Vagina (tissue), 2 donors: ENCODE measurements around the gene AGBL5. TPM values are rescaled to one million over a fixed set of nuclear protein-coding genes. Genes with fewer than 3 reads are reported as not detected.

Experiments used
- DNase-seq, 2 donors: peaks; one replicate each; pipeline ENCODE4 v3.0.0-alpha.2; 2017; ENCODE audit errors: extremely low spot score in 2 of 2
- H3K27ac ChIP-seq: fragments of 200-600 bp; sonication (generic); one replicate; pipeline ENCODE4 v1.5.1; 2019
- H3K27me3 ChIP-seq: fragments of 200-600 bp; sonication (generic); one replicate; pipeline ENCODE4 v1.5.1; 2019
- H3K36me3 ChIP-seq, 2 donors: fragments of 200-600 bp; sonication (generic); one replicate each; pipeline ENCODE4 v1.5.1; 2017 to 2019
- H3K4me1 ChIP-seq: fragments of 200-600 bp; sonication (generic); one replicate; pipeline ENCODE4 v1.5.1; 2019
- H3K4me3 ChIP-seq, 2 donors: fragments of 200-600 bp; sonication (generic); 1 replicate in 1 of 2; 2 replicates in 1 of 2; pipeline ENCODE4 v1.5.1; 2016 to 2019
- H3K9me3 ChIP-seq: fragments of 200-600 bp; sonication (generic); one replicate; pipeline ENCODE4 v1.5.1; 2019
- CTCF ChIP-seq, 3 experiments: fragments of 450-650 bp in 2 of 3; fragments of 200-600 bp in 1 of 3; sonication (generic) in 1 of 3; IDR thresholded peaks; one replicate each; pipeline ENCODE4 v1.5.1; 2017 to 2019; ENCODE audit warnings: antibody characterized with exemption in 3 of 3, mild to moderate bottlenecking in 2 of 3, moderate library complexity in 2 of 3
- POLR2A ChIP-seq, 2 donors: fragments of 450-650 bp; IDR thresholded peaks; one replicate each; pipeline ENCODE4 v1.6.1; 2017; ENCODE audit warnings: antibody characterized with exemption in 2 of 2, mild to moderate bottlenecking in 2 of 2, moderate library complexity in 2 of 2
- POLR2AphosphoS5 ChIP-seq, 2 donors: sonication (generic); formaldehyde crosslinking; IDR thresholded peaks; one replicate each; pipeline ENCODE4 v1.9.0; 2017; ENCODE audit warnings: antibody characterized with exemption in 2 of 2, mild to moderate bottlenecking in 2 of 2, low read depth in 1 of 2; ENCODE audit not compliant: insufficient read depth in 1 of 2
- intact Hi-C: fragments of 100-400 bp; cut with DNase I; formaldehyde crosslinking; loops from one replicate; pipeline ENCODE4 v1.15.1; 2023
- total RNA-seq: library from RNA; depleted of rRNA; stranded (reverse); fragments of >200 nt; gene quantifications from one replicate; pipeline ENCODE4 v1.2.3, GENCODE V29; 2016

Gene AGBL5
- total RNA-seq, 1 donor from 2014 or later, result 8.8 TPM

- no peaks in the 10 kb centered on the region for H3K36me3 ChIP-seq
- H3K4me1 ChIP-seq, result peaks cover 8% of the 10 kb centered on the region
- intact Hi-C loops, result no loop called here
- H3K27ac ChIP-seq, result no peak overlapping the region
- no peak overlapping the region for H3K4me3 ChIP-seq
- TF ChIP-seq CTCF (IDR thresholded peaks at IDR 0.05) (no peak), POLR2AphosphoS5 (IDR thresholded peaks at IDR 0.05; ENCODE audit: insufficient read depth in 1 of 2, low read depth in 1 of 2) (no peak), POLR2A (IDR thresholded peaks at IDR 0.05) (no peak)
- H3K9me3 ChIP-seq, result no peaks in the 10 kb centered on the region
- no peak for DNase-seq
- H3K27me3 ChIP-seq, result no peaks in the 10 kb centered on the region
These were observed 41.4 kb downstream of the AGBL5 start for GRCh38 chr2:27092696-27093429.

DNA sequence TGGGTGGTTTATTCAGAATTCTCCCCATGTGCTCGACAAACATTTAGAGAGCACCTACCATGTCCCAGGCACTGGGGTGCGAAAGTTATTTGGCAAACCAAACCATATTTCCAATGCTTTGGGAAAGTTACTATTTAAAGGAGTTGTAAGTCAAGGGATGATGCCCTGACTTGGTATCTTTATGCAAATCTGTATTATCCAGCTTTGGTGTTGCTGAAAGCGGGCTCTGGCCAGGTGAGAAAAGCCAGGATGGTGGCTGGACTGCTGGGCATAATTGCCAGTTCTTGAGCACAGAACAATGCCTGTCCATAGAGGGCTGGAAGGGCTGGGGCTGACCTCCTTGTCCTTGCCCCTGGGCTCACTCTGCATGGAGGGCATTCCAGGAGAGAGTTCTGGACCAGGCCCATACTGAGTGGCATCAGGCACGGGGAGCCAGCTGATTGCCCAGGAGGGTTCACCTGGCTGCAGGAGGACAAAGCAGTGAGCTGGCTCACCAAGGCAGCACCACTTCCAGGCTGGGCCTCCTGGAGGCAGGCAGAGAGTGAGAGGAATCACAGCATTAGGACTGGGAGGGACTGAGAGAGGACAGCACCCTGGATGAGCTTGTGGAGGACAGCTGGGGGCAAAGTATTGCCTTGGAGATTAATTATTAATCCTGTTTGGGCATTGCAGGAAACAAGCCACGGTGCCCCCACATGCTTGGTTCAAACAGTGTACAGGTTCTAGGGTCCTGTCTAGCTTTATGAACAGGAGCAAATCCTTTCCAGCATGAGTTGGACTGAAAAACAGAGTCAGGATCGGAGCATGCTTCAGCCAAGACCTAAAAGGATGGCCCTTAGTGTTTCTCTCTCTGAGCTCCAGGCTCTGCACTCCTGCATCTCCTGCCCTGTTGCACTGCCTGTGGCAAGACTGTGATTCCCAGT lies 42.2 kb downstream of the AGBL5 start:
- no peak for TF ChIP-seq POLR2A (IDR thresholded peaks at IDR 0.05)
- no peak for TF ChIP-seq POLR2AphosphoS5 (IDR thresholded peaks at IDR 0.05; ENCODE audit: insufficient read depth in 1 of 2, low read depth in 1 of 2)
- TF ChIP-seq CTCF (IDR thresholded peaks at IDR 0.05), result no peak
- no peak overlapping the region for H3K27ac ChIP-seq
- intact Hi-C loops, result no loop called here
- no peaks in the 10 kb centered on the region for H3K9me3 ChIP-seq
- no peaks in the 10 kb centered on the region for H3K36me3 ChIP-seq
- DNase-seq, result no peak
- peaks cover 8% of the 10 kb centered on the region for H3K4me1 ChIP-seq
- H3K4me3 ChIP-seq, result no peak overlapping the region
- no peaks in the 10 kb centered on the region for H3K27me3 ChIP-seq

GRCh38 chr2:27094353-27094984 lies 43.0 kb downstream of the AGBL5 start:
- Histone ChIP-seq H3K27me3 (no peaks in the 10 kb centered on the region), H3K36me3 (no peaks in the 10 kb centered on the region), H3K4me3 (no peak overlapping the region), H3K9me3 (no peaks in the 10 kb centered on the region), H3K27ac (no peak overlapping the region), H3K4me1 (peaks cover 8% of the 10 kb centered on the region)
- TF ChIP-seq CTCF (IDR thresholded peaks at IDR 0.05) (no peak), POLR2AphosphoS5 (IDR thresholded peaks at IDR 0.05; ENCODE audit: insufficient read depth in 1 of 2, low read depth in 1 of 2) (no peak), POLR2A (IDR thresholded peaks at IDR 0.05) (no peak)
- no peak for DNase-seq
- intact Hi-C loops, result no loop called here

GRCh38 chr2:27095427-27095744 lies 43.9 kb downstream of the AGBL5 start:
- Histone ChIP-seq H3K4me1 (peaks cover 8% of the 10 kb centered on the region), H3K36me3 (no peaks in the 10 kb centered on the region), H3K9me3 (no peaks in the 10 kb centered on the region), H3K27me3 (no peaks in the 10 kb centered on the region), H3K4me3 (no peak overlapping the region), H3K27ac (no peak overlapping the region)
- no peak for DNase-seq
- intact Hi-C loops, result loop anchor here (5.0 kb wide), 1 partner anchor 187 kb away; the partner anchor contains the start of gene TRIM54
- no peak for TF ChIP-seq CTCF (IDR thresholded peaks at IDR 0.05)
- no peak for TF ChIP-seq POLR2A (IDR thresholded peaks at IDR 0.05)
- no peak for TF ChIP-seq POLR2AphosphoS5 (IDR thresholded peaks at IDR 0.05; ENCODE audit: insufficient read depth in 1 of 2, low read depth in 1 of 2)
